HepG2 (cell line): ENCODE results near the gene FITM1. TPM values are rescaled to one million over a fixed set of nuclear protein-coding genes. Genes with fewer than 3 reads are reported as not detected.

ENCODE experiments used
- AFF4 ChIP-seq: sonication (generic); formaldehyde crosslinking; IDR thresholded peaks from 2 replicates; pipeline ENCODE4 v1.4.0; 2020; ENCODE audit warnings: missing genetic modification reagents
- ARID2 ChIP-seq: sonication (generic); formaldehyde crosslinking; IDR thresholded peaks from 2 replicates; pipeline ENCODE4 v1.8.1; 2022; ENCODE audit warnings: mild to moderate bottlenecking, missing genetic modification reagents, borderline replicate concordance
- BHLHE40 ChIP-seq: IDR thresholded peaks from 2 replicates; pipeline ENCODE4 v1.6.1; 2011; ENCODE audit warnings: low read length, improper control_type of control experiment
- FOSL1 ChIP-seq: sonication (generic); formaldehyde crosslinking; IDR thresholded peaks from 2 replicates; pipeline ENCODE4 v1.9.0; 2021; ENCODE audit warnings: missing genetic modification reagents, borderline replicate concordance
- HHEX ChIP-seq: IDR thresholded peaks from 2 replicates; pipeline ENCODE4 v1.6.1; 2016; ENCODE audit warnings: control low read depth
- RBM22 ChIP-seq: fragments of 200-400 bp; formaldehyde crosslinking; optimal IDR thresholded peaks from 2 replicates; pipeline ENCODE3; 2017; ENCODE audit warnings: mild to moderate bottlenecking, low read length, moderate library complexity
- SAP130 ChIP-seq: IDR thresholded peaks from 2 replicates; pipeline ENCODE4 v1.6.1; 2016; ENCODE audit warnings: low read depth
- ZMYM4 ChIP-seq: sonication (generic); formaldehyde crosslinking; IDR thresholded peaks from 2 replicates; pipeline ENCODE4 v1.8.1; 2023; ENCODE audit warnings: mild to moderate bottlenecking, missing genetic modification reagents
- ZNF12 ChIP-seq: sonication (generic); formaldehyde crosslinking; IDR thresholded peaks from 2 replicates; pipeline ENCODE4 v1.5.0; 2020; ENCODE audit warnings: missing genetic modification reagents
- ZNF280B ChIP-seq: sonication (generic); formaldehyde crosslinking; IDR thresholded peaks from 2 replicates; pipeline ENCODE4 v1.5.0; 2020; ENCODE audit warnings: missing genetic modification reagents, mild to moderate bottlenecking, borderline replicate concordance
- ZNF446 ChIP-seq: sonication (generic); formaldehyde crosslinking; IDR thresholded peaks from 2 replicates; pipeline ENCODE4 v1.5.0; 2020; ENCODE audit warnings: mild to moderate bottlenecking, missing genetic modification reagents
- ZNF484 ChIP-seq: sonication (generic); formaldehyde crosslinking; IDR thresholded peaks from 2 replicates; pipeline ENCODE4 v1.5.1; 2020; ENCODE audit warnings: mild to moderate bottlenecking, low read depth, missing genetic modification reagents, borderline replicate concordance
- ZNF556 ChIP-seq: sonication (generic); formaldehyde crosslinking; IDR thresholded peaks from 2 replicates; pipeline ENCODE4 v1.4.0; 2020; ENCODE audit warnings: mild to moderate bottlenecking, missing genetic modification reagents, borderline replicate concordance
- ZNF576 ChIP-seq: sonication (generic); formaldehyde crosslinking; IDR thresholded peaks from 2 replicates; pipeline ENCODE4 v1.4.0; 2020; ENCODE audit warnings: mild to moderate bottlenecking, missing genetic modification reagents
- ZNF891 ChIP-seq: sonication (generic); formaldehyde crosslinking; IDR thresholded peaks from 2 replicates; pipeline ENCODE4 v1.5.0; 2020; ENCODE audit warnings: mild to moderate bottlenecking, missing genetic modification reagents
- polyA plus RNA-seq, 8 experiments: library from polyadenylated mRNA; depleted of rRNA in 3 of 8; stranded (reverse) in 7 of 8; unstranded in 1 of 8; fragments of >200 nt; fragmentation: Illumina TruSeq in 4 of 8; extraction: Trizol in 4 of 8; gene quantifications; 2 replicates each; pipeline versions ENCODE4 v1.2.1 to v1.2.3, GENCODE V29; 2011 to 2016; ENCODE audit warnings: low read depth in 4 of 8, missing spikeins in 1 of 8, mixed read lengths in 1 of 8; ENCODE audit not compliant: insufficient read depth in 1 of 8
- total RNA-seq, 5 experiments: library from RNA; depleted of rRNA; stranded (reverse); fragments of >200 nt; fragmentation: Illumina TruSeq; extraction: Trizol; gene quantifications; 2 replicates each; pipeline ENCODE4 v1.2.3, GENCODE V29; 2016; ENCODE audit warnings: low read depth in 1 of 5
- TF ChIP-seq, protein P1 (sequence below): sonication (generic); formaldehyde crosslinking; IDR thresholded peaks from 2 replicates; pipeline ENCODE4 v1.4.0; 2020; ENCODE audit warnings: missing genetic modification reagents
- TF ChIP-seq, protein P2 (sequence below): sonication (generic); formaldehyde crosslinking; IDR thresholded peaks from 2 replicates; pipeline ENCODE4 v1.5.0; 2020; ENCODE audit warnings: mild to moderate bottlenecking, missing genetic modification reagents, borderline replicate concordance
- TF ChIP-seq, protein P3 (sequence below): sonication (generic); formaldehyde crosslinking; IDR thresholded peaks from 2 replicates; pipeline ENCODE4 v1.4.0; 2020; ENCODE audit warnings: mild to moderate bottlenecking, low read depth, missing genetic modification reagents

The FITM1 gene
- total and polyA plus RNA-seq, 2 of the 13 experiments (the other 11 are each of a cell fraction or from before 2014, with no cell fraction given) = 2.7 to 5.8 TPM

GRCh38 chr14:24110060-24110459, 20.4 kb upstream of the FITM1 start (continued):
- no peak for TF ChIP-seq BHLHE40
- 0 out of 2 replicates have a peak, but pooled peaks have one; percentile 25 for TF ChIP-seq ZMYM4 (CRISPR knock-in tag)
- TF ChIP-seq HHEX (CRISPR knock-in tag) = no peak
- TF ChIP-seq ZNF280B (CRISPR knock-in tag) = no peak
- TF ChIP-seq, protein P1, sequence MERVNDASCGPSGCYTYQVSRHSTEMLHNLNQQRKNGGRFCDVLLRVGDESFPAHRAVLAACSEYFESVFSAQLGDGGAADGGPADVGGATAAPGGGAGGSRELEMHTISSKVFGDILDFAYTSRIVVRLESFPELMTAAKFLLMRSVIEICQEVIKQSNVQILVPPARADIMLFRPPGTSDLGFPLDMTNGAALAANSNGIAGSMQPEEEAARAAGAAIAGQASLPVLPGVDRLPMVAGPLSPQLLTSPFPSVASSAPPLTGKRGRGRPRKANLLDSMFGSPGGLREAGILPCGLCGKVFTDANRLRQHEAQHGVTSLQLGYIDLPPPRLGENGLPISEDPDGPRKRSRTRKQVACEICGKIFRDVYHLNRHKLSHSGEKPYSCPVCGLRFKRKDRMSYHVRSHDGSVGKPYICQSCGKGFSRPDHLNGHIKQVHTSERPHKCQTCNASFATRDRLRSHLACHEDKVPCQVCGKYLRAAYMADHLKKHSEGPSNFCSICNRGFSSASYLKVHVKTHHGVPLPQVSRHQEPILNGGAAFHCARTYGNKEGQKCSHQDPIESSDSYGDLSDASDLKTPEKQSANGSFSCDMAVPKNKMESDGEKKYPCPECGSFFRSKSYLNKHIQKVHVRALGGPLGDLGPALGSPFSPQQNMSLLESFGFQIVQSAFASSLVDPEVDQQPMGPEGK = peak; percentile 53
- TF ChIP-seq, protein P2, sequence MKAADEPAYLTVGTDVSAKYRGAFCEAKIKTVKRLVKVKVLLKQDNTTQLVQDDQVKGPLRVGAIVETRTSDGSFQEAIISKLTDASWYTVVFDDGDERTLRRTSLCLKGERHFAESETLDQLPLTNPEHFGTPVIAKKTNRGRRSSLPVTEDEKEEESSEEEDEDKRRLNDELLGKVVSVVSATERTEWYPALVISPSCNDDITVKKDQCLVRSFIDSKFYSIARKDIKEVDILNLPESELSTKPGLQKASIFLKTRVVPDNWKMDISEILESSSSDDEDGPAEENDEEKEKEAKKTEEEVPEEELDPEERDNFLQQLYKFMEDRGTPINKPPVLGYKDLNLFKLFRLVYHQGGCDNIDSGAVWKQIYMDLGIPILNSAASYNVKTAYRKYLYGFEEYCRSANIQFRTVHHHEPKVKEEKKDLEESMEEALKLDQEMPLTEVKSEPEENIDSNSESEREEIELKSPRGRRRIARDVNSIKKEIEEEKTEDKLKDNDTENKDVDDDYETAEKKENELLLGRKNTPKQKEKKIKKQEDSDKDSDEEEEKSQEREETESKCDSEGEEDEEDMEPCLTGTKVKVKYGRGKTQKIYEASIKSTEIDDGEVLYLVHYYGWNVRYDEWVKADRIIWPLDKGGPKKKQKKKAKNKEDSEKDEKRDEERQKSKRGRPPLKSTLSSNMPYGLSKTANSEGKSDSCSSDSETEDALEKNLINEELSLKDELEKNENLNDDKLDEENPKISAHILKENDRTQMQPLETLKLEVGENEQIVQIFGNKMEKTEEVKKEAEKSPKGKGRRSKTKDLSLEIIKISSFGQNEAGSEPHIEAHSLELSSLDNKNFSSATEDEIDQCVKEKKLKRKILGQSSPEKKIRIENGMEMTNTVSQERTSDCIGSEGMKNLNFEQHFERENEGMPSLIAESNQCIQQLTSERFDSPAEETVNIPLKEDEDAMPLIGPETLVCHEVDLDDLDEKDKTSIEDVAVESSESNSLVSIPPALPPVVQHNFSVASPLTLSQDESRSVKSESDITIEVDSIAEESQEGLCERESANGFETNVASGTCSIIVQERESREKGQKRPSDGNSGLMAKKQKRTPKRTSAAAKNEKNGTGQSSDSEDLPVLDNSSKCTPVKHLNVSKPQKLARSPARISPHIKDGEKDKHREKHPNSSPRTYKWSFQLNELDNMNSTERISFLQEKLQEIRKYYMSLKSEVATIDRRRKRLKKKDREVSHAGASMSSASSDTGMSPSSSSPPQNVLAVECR = peak; percentile 43; the same call in 1 of the 2 replicates
- no peak for TF ChIP-seq ZNF12 (CRISPR knock-in tag)
- no peak for TF ChIP-seq ZNF484 (CRISPR knock-in tag)
- TF ChIP-seq ZNF556 = no peak
- TF ChIP-seq FOSL1 (CRISPR knock-in tag) = no peak
- no peak for TF ChIP-seq RBM22
- 0 out of 2 replicates have a peak, but pooled peaks have one; percentile 26 for TF ChIP-seq ARID2 (CRISPR knock-in tag)
- TF ChIP-seq ZNF576 (CRISPR knock-in tag) = no peak
- no peak for TF ChIP-seq AFF4 (CRISPR knock-in tag)
- TF ChIP-seq ZNF446 (CRISPR knock-in tag) = no peak
- TF ChIP-seq, protein P3, sequence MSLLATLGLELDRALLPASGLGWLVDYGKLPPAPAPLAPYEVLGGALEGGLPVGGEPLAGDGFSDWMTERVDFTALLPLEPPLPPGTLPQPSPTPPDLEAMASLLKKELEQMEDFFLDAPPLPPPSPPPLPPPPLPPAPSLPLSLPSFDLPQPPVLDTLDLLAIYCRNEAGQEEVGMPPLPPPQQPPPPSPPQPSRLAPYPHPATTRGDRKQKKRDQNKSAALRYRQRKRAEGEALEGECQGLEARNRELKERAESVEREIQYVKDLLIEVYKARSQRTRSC (CRISPR knock-in tag) = no peak
- peak; percentile 25; the same call in 1 of the 2 replicates for TF ChIP-seq SAP130 (CRISPR knock-in tag)
- no peak for TF ChIP-seq ZNF891 (CRISPR knock-in tag)
